Effector memory CD8-positive, alpha-beta T cell (primary cell): ENCODE results near the gene THOC7.

Experiments used
- ATAC-seq: fragments of 150-1000 bp; cut with Tn5 transposase; replicated peaks from 2 replicates; pipeline ENCODE4 v1.10.0; 2021; ENCODE audit warnings: mild to moderate bottlenecking, moderate library complexity
- DNase-seq, 3 experiments: peaks; one replicate each; pipeline ENCODE4 v3.0.0; 2021
- H3K27ac Mint-ChIP-seq, 2 donors: one replicate each; pipeline ENCODE4 v1.8.0; 2022; ENCODE audit warnings: mild to moderate bottlenecking in 2 of 2, mixed read lengths in 2 of 2, moderate library complexity in 2 of 2
- H3K27me3 Mint-ChIP-seq, 2 donors: one replicate each; pipeline ENCODE4 v1.8.0; 2022; ENCODE audit warnings: mixed read lengths in 2 of 2
- H3K36me3 Mint-ChIP-seq: one replicate; pipeline ENCODE4 v1.8.0; 2022; ENCODE audit warnings: mild to moderate bottlenecking, moderate library complexity, mixed read lengths; ENCODE audit not compliant: insufficient read depth
- H3K4me1 Mint-ChIP-seq, 2 donors: one replicate each; pipeline ENCODE4 v1.8.0; 2022; ENCODE audit warnings: low read depth in 2 of 2, mixed read lengths in 2 of 2
- H3K4me3 Mint-ChIP-seq, 2 donors: one replicate each; pipeline ENCODE4 v1.8.0; 2022; ENCODE audit warnings: mild to moderate bottlenecking in 2 of 2, mixed read lengths in 2 of 2, moderate library complexity in 2 of 2
- H3K9me3 Mint-ChIP-seq, 2 donors: one replicate each; pipeline ENCODE4 v1.8.0; 2022; ENCODE audit warnings: mixed read lengths in 2 of 2

Gene THOC7

DNA sequence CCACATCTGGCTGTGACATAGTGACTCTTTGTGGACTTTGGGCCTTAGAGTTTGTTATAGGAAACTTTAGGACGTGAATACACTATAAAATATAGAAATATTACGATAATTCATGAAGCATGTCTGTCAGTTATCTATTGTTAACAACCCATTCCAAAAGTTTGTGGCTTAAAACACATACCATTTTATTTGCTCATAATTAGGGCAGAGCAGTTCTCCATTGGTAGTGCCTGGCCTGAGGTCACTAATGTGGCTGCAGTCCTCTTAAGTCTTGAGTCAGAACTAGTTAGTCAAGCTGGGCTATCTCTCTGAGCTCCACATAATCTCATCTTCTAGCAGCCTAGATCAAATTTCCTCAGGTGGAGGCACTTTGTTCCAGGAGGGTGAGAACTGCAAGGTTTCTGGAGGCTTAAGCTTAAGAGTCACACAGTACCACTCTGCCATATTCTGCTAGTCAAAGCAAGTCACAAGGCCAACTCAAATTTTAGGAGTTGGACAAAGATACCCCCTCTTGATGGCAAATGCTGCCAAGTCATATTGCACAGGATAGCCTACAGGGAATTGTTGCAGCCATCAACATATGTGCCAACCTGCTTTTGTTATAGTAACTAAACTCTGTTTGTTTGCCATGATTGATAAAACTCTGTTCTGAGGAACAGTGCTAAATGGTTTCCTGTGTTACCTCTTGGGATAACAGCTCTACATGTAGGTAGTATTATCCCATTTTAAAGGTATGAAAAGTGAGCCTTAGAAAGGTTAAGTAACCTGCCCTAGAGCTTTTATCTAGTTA, 8.7 kb upstream of the THOC7 start:
- Mint-ChIP-seq H3K27ac (no peak overlapping the region), H3K27me3 (no peaks in the 10 kb centered on the region), H3K36me3 (peaks cover 3% of the 10 kb centered on the region), H3K4me3 (no peak overlapping the region), H3K9me3 (no peaks in the 10 kb centered on the region), H3K4me1 (peaks cover 30 to 45% of the 10 kb centered on the region in 2 donors)
- no peak for ATAC-seq
- DNase-seq: no peak

DNA sequence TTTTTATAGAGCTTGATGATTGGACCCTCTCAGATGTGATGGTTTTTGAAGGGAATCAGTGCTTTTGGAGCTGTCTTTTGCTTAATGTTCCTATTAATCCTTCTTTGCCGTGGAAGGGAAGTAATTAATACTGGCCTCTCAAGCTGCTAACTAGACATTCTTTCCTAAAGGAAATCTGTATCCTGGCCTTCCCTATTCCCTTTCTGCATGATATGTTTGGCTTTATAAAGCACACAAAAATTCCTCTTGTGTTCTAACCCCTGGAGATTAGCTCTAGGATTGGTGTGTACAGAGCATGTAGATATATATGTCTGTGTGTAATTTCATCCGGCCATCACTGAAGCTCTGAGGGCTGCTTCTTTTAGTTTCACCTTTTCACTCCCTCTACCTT, 7.0 kb upstream of the THOC7 start:
- no peak overlapping the region for H3K27ac Mint-ChIP-seq
- H3K9me3 Mint-ChIP-seq: no peaks in the 10 kb centered on the region
- ATAC-seq: no peak
- peaks cover 11% of the 10 kb centered on the region for H3K36me3 Mint-ChIP-seq
- peaks cover 28 to 39% of the 10 kb centered on the region in 2 donors for H3K4me1 Mint-ChIP-seq
- no peaks in the 10 kb centered on the region for H3K27me3 Mint-ChIP-seq
- no peak for DNase-seq
- H3K4me3 Mint-ChIP-seq: no peak overlapping the region

DNA sequence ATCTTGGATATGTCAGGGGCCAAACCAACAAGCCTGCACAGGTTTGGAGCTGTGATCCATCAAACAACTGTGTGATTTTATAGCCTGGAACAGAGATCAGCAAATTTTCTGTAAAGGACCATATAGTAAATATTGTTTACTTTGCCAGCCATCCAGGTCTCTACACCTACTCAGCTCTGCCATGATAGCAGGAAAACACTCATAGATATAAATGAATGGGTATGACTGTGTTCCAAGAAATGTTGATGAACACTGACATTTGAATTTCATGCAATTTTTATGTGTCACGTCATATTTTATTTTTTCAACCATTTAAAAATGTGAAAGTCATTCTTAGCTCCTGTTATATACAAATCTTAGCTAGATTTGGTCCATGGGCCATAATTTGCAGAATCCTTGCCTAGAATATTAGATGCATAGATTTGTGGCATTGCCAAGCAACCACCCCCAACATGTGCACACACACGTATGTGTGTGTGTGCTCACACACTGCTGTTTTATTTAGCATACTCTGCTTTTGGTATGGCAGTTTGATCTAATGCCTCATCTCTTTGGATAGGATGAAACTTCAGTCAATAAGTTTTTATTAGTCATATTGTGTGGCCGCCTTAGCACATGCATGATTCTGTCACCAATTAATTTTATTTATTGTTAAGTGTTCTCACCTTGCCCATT, 6.5 kb upstream of the THOC7 start:
- Mint-ChIP-seq H3K27me3 (no peaks in the 10 kb centered on the region), H3K4me3 (no peak overlapping the region), H3K9me3 (no peaks in the 10 kb centered on the region), H3K36me3 (peaks cover 16% of the 10 kb centered on the region), H3K27ac (no peak overlapping the region), H3K4me1 (peaks cover 26 to 37% of the 10 kb centered on the region in 2 donors)
- ATAC-seq (no peak), DNase-seq (no peak)

DNA sequence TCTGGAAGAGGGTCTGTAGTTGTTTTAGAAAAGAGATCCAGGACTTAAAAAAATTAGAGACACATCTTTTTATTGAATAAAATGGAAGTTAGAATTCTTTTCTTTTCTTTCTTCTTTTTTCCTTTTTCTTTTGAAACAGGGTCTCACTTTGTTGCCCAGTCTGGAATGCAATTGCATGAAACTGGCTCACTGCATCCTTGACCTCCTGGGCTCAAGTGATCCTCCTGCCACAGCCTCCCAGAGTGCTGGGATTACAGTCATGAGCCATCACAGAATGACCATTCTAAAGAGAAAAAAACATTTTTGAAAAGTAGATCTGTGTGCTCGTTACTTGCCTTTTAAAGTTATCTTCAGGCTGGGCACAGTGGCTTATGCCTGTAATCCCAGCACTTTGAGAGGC, 3.6 kb upstream of the THOC7 start:
- no peaks in the 10 kb centered on the region for H3K27me3 Mint-ChIP-seq
- peaks cover 25 to 30% of the 10 kb centered on the region in 2 donors for H3K4me1 Mint-ChIP-seq
- H3K36me3 Mint-ChIP-seq: peaks cover 31% of the 10 kb centered on the region
- no peaks in the 10 kb centered on the region for H3K9me3 Mint-ChIP-seq
- ATAC-seq (no peak), DNase-seq (no peak)
- no peak overlapping the region for H3K4me3 Mint-ChIP-seq
- peak overlapping the region in 1 of 2 donors; percentile 42 for H3K27ac Mint-ChIP-seq

DNA sequence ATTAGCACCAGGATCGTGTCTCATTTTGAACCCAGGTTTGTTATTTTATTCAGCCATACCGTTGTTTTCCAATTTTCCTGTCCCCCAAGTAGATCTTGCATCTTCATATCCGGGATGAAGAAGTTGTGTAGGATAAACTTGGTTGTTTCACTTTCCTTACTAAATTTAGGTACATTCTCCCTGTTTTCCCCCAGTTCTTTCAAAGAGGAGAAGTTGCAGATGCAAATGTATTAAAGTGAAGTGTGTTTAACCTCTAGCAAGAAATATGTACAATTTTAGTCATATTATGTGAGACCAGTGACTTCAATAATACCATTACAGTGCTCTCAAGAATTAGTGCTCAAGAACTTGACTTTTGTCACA, 1.3 kb upstream of the THOC7 start:
- DNase-seq (no peak), ATAC-seq (no peak)
- H3K27me3 Mint-ChIP-seq: no peaks in the 10 kb centered on the region
- peaks cover 35 to 38% of the 10 kb centered on the region in 2 donors for H3K4me1 Mint-ChIP-seq
- peak overlapping the region; percentile 86 to 88 for H3K4me3 Mint-ChIP-seq
- H3K36me3 Mint-ChIP-seq: peaks cover 31% of the 10 kb centered on the region
- peak overlapping the region; percentile 89 to 91 for H3K27ac Mint-ChIP-seq
- no peaks in the 10 kb centered on the region for H3K9me3 Mint-ChIP-seq

DNA sequence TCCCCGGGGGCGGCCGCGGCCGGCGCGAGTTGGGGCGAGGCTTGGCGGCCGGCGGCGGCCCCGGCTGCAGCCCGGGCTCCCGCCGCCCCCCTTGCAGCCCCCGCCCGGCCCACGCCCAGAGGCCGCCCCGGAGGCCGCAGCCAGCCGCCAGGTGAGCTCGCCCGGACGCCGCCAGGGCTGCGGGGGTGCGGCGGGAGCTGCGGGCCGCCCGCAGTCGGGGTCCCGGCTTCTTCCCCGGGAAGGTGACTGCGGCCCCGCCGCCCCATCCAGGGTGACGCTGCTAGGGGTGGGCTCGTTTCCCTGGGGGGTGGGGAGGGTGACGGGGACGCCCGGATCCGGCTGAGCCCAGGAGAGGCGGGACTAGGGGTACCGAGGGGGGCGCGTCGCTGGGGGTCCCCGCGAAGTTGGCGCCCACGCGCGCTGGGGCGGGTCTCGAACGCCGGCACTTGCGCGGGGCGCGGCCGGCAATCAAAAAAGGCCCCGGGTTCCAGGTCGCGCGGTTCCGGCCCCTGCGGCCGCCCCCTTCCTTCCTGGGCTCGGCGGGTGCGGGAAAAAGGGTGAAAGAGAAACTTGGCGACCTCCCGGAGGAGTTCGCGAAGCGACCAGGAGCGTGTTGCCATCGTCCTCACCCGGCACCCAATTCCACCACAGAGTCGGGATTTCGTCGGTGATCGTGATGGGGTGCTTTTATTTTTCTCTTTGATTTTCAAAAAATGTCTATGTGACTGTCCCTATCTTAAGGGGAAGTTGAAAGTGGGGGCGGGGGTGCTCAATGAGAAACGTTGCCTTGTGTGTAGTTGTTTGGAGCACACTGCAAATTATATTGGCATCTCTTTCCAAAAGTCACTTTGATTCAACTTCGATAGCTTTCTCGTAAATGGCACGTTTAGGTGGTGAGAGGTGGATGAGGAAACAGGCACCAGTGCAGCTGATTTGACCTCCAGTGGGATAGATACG, 681 bp upstream of the THOC7 start:
- DNase-seq (peak; percentile 14), ATAC-seq (peak; percentile 56)
- Mint-ChIP-seq H3K4me1 (peaks cover 35 to 41% of the 10 kb centered on the region in 2 donors), H3K27me3 (no peaks in the 10 kb centered on the region), H3K27ac (peak overlapping the region; percentile 89 to 91), H3K36me3 (peaks cover 31% of the 10 kb centered on the region), H3K4me3 (peak overlapping the region; percentile 86 to 88), H3K9me3 (no peaks in the 10 kb centered on the region)

DNA sequence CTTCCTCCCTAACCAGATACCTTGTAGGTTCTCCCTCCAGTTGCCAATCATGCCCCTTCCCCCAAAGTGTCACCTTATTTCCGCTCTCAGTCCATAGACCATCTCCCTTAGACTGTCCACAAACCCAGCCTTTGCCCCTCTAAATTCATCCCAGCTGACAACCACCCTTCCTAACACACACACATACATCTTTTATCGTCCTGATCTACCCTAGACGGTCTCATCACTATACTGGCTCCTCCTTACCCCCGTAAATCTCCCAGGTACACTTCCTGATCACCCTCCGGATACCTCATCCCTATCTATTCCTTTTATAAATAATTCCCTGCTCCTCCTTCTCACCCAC, 828 bp downstream of the THOC7 start:
- peak overlapping the region; percentile 88 to 90 for H3K27ac Mint-ChIP-seq
- DNase-seq: no peak
- H3K9me3 Mint-ChIP-seq: no peaks in the 10 kb centered on the region
- peaks cover 31% of the 10 kb centered on the region for H3K36me3 Mint-ChIP-seq
- no peaks in the 10 kb centered on the region for H3K27me3 Mint-ChIP-seq
- ATAC-seq: no peak
- H3K4me1 Mint-ChIP-seq: peaks cover 39 to 52% of the 10 kb centered on the region in 2 donors
- H3K4me3 Mint-ChIP-seq: peak overlapping the region; percentile 88 to 89

DNA sequence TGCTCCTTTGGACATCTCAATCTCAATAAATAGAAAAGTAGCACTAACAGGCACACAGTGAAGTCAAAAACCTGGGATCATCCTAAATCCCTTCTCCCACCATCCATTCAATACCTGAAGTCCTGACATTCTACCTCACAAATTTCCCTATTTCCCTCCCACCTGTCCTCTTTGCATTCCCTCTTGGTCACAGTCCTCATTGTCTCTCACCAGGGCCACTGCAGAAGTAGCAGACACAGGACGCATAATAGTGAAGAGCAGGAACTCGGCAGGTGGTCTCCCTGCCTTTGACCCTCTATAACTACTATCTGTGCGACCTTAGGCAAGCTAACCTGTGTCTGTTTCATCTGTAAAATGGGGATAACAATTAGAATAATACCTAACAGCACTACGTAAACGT, 2.3 kb downstream of the THOC7 start:
- Mint-ChIP-seq H3K27ac (peak overlapping the region in 1 of 2 donors; percentile 4), H3K4me3 (no peak overlapping the region), H3K4me1 (peaks cover 44 to 56% of the 10 kb centered on the region in 2 donors), H3K9me3 (no peaks in the 10 kb centered on the region), H3K36me3 (peaks cover 25% of the 10 kb centered on the region), H3K27me3 (no peaks in the 10 kb centered on the region)
- no peak for ATAC-seq
- no peak for DNase-seq

DNA sequence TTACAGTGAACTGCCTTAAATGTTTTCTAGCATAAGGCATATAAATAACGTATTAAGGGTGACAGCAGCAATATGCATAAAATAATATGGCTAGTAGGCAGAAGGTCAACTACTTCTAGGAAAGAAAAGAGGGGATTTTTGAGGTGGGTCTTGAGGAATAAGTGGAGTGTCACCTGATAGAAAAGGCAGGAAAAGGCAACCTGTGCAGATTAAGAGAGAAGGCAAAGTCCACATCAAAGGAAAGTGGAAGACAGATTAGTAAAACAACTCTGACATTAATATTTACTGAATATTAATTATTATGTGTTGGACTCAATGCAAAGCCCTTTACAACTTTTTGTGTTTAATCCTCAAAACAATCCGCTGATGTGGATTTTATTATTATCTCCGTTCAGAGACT, 2.8 kb downstream of the THOC7 start:
- H3K27ac Mint-ChIP-seq: peak overlapping the region in 1 of 2 donors; percentile 9
- no peaks in the 10 kb centered on the region for H3K27me3 Mint-ChIP-seq
- H3K9me3 Mint-ChIP-seq: no peaks in the 10 kb centered on the region
- DNase-seq (no peak), ATAC-seq (no peak)
- H3K36me3 Mint-ChIP-seq: peaks cover 24% of the 10 kb centered on the region
- H3K4me1 Mint-ChIP-seq: peaks cover 47 to 59% of the 10 kb centered on the region in 2 donors
- no peak overlapping the region for H3K4me3 Mint-ChIP-seq

DNA sequence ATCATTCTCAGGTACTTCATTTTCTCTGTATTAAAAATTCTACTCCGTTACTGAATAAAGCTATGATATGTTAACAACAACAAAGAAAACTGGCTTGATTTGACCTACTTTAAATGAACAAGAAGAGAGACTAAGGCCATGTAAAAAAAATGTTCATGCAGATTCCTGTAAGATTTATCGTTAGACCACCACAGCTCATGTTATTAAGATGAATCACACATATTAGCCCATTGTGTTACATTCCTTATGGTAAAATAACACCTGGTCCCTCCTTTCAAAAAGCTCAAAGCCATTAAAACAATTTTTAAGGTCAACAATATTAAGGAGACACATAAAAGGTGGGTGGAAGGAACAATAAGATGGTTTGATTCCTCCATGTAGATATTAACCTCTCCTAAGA, 6.3 kb downstream of the THOC7 start:
- peaks cover 5% of the 10 kb centered on the region for H3K36me3 Mint-ChIP-seq
- no peak for DNase-seq
- H3K27ac Mint-ChIP-seq: no peak overlapping the region
- H3K9me3 Mint-ChIP-seq: no peaks in the 10 kb centered on the region
- peaks cover 34 to 46% of the 10 kb centered on the region in 2 donors for H3K4me1 Mint-ChIP-seq
- no peak for ATAC-seq
- no peak overlapping the region for H3K4me3 Mint-ChIP-seq
- H3K27me3 Mint-ChIP-seq: no peaks in the 10 kb centered on the region

DNA sequence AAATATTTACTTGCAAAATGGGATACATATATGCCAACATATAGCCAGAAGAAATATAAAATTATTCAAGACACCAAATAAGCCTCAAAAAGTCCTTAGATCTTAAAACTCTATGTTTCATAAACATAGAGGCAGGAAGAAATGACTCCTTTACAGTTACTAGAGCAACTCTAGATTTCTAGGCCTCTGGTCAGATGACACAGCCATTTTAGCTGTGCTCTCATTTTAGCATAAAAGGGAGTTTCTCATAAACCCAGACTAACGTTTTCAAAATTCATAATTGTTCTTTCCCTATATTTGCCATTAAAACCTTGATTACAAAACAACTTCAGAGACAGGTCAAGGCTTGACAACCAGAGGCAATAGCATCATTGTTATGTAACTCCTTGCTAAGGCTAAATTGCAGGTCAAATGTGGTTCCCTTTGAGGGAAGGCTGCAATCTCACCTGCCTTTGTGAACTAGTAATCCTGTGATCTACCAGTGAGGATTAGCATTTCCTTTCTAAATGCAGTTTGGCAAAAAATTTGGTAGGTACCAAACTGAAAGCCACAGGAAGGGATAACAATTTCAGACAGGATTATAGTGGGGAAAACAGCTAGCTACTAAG, 8.2 kb downstream of the THOC7 start:
- H3K27me3 Mint-ChIP-seq: no peaks in the 10 kb centered on the region
- peaks cover 7% of the 10 kb centered on the region for H3K36me3 Mint-ChIP-seq
- DNase-seq: no peak
- no peak for ATAC-seq
- H3K4me3 Mint-ChIP-seq: no peak overlapping the region
- peaks cover 22 to 44% of the 10 kb centered on the region in 2 donors for H3K4me1 Mint-ChIP-seq
- peak overlapping the region in 1 of 2 donors; percentile 65 for H3K27ac Mint-ChIP-seq
- no peaks in the 10 kb centered on the region for H3K9me3 Mint-ChIP-seq

DNA sequence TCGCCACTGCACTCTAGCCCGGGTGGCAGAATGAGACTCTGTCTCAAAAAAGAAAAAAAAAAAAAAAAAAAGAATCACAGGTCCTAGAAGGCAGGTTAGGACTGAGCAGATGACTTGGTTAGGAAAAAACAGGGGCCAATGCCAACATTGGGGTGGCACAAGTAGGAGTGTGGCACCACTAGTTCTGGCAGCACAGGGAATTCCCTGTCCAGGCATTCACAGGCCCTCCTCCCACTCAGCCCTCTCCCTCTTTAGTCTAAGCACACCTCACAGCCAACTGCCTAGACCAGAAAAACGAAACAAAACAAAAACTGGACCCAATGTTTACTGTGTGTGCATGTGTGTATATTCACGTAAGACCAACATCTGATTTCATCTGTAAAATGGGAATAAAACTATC, 10.5 kb downstream of the THOC7 start:
- peaks cover 7% of the 10 kb centered on the region for H3K36me3 Mint-ChIP-seq
- peaks cover 18 to 31% of the 10 kb centered on the region in 2 donors for H3K4me1 Mint-ChIP-seq
- H3K27ac Mint-ChIP-seq: no peak overlapping the region
- no peaks in the 10 kb centered on the region for H3K9me3 Mint-ChIP-seq
- ATAC-seq (no peak), DNase-seq (no peak)
- no peak overlapping the region for H3K4me3 Mint-ChIP-seq
- no peaks in the 10 kb centered on the region for H3K27me3 Mint-ChIP-seq

DNA sequence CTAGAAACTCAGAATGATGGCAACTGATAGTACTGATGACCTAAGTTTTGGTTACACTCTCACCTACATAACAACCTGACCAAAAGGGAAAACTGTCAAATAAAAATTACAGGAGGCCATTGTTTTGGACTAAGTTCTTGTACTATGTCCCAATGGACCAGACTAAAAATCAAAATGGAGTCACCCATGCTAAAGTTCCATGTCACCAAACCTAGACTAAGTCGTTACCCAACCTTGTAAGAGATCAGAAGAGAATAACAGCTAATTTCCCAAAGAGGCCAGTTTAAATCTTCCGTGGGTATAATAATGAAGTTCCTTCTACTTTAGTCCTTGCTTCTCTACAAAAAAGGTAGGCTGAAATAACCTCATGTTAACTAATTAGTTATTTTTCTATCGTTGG, 12.3 kb downstream of the THOC7 start:
- no peak overlapping the region for H3K27ac Mint-ChIP-seq
- H3K4me3 Mint-ChIP-seq: no peak overlapping the region
- H3K4me1 Mint-ChIP-seq: peaks cover 13 to 21% of the 10 kb centered on the region in 2 donors
- DNase-seq (no peak), ATAC-seq (no peak)
- H3K27me3 Mint-ChIP-seq: no peaks in the 10 kb centered on the region
- no peaks in the 10 kb centered on the region for H3K9me3 Mint-ChIP-seq
- peaks cover 10% of the 10 kb centered on the region for H3K36me3 Mint-ChIP-seq
